Mesothelial cell of epicardium (in vitro differentiated cells): ENCODE data around the gene NKAPD1. TPM values are rescaled to one million over a fixed set of nuclear protein-coding genes. Genes with fewer than 3 reads are reported as not detected.

Experiments
- DNase-seq, 2 experiments: peaks; one replicate each; pipeline ENCODE4 v3.0.0; 2021; ENCODE audit warnings: low spot score in 2 of 2; ENCODE audit not compliant: unreplicated experiment in 2 of 2
- H3K27ac Mint-ChIP-seq: 2 replicates; pipeline ENCODE4 v1.8.0; 2021; ENCODE audit warnings: mixed read lengths
- H3K27me3 Mint-ChIP-seq: 2 replicates; pipeline ENCODE4 v1.8.0; 2021; ENCODE audit warnings: low read depth, mixed read lengths
- H3K36me3 Mint-ChIP-seq: 2 replicates; pipeline ENCODE4 v1.8.0; 2021; ENCODE audit warnings: mixed read lengths
- H3K4me1 Mint-ChIP-seq: 2 replicates; pipeline ENCODE4 v1.8.0; 2021; ENCODE audit warnings: mixed read lengths
- H3K4me3 Mint-ChIP-seq: 2 replicates; pipeline ENCODE4 v1.8.0; 2021; ENCODE audit warnings: mild to moderate bottlenecking, moderate library complexity, mixed read lengths
- H3K9me3 Mint-ChIP-seq: 2 replicates; pipeline ENCODE4 v1.8.0; 2021; ENCODE audit warnings: mixed read lengths
- total RNA-seq: library from RNA; stranded (reverse); gene quantifications from 3 replicates; pipeline ENCODE4 v1.2.1, GENCODE V29; 2021
- TF ChIP-seq, protein P1 (sequence below): fragments of 200-600 bp; sonication (generic); IDR thresholded peaks from one replicate; pipeline ENCODE4 v1.5.0; 2021; ENCODE audit warnings: antibody characterized with exemption; ENCODE audit not compliant: unreplicated experiment

NKAPD1 gene
- total RNA-seq, 1 donor from 2014 or later: 23.3 TPM

DNA sequence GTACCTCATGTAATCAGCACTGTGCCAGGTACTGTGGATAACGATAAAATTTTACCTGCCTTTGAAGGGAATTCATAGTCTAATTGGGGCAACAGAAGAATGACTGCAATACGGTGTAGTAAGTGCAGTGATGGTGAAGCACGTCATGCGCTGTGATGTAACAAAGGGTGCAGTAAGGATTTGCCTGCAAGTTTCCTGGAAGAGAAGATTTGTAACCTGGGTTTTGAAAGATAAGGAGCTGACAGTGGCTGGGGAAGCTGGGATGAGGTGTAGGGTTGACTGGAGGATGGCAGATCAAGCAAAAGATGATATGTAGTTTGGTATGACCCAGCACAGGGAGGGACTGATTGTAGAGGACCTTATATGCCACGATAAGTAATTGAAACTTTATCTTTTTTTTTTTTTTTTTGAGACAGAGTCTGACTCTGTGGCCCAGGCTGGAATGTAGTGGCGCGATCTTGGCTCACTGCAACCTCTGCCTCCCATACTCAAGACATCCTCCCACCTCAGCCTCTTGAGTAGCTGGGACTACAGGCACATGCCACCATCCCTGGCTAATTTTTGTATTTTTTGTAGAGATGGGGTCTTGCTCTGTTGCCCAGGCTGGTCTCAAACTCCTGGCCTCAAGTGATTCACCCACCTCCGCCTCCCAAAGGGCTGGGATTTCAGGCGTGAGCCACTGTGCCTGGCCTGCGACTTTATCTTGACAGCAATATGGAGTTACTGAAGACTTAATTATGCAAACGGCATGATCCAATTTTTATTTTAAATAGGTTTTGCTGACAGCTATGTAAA is 23.8 kb downstream of the NKAPD1 start:
- H3K9me3 Mint-ChIP-seq: no peaks in the 10 kb centered on the region
- no peak for DNase-seq
- TF ChIP-seq, protein P1, sequence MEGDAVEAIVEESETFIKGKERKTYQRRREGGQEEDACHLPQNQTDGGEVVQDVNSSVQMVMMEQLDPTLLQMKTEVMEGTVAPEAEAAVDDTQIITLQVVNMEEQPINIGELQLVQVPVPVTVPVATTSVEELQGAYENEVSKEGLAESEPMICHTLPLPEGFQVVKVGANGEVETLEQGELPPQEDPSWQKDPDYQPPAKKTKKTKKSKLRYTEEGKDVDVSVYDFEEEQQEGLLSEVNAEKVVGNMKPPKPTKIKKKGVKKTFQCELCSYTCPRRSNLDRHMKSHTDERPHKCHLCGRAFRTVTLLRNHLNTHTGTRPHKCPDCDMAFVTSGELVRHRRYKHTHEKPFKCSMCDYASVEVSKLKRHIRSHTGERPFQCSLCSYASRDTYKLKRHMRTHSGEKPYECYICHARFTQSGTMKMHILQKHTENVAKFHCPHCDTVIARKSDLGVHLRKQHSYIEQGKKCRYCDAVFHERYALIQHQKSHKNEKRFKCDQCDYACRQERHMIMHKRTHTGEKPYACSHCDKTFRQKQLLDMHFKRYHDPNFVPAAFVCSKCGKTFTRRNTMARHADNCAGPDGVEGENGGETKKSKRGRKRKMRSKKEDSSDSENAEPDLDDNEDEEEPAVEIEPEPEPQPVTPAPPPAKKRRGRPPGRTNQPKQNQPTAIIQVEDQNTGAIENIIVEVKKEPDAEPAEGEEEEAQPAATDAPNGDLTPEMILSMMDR: no peak
- H3K4me3 Mint-ChIP-seq: no peak overlapping the region
- H3K4me1 Mint-ChIP-seq: no peaks in the 10 kb centered on the region
- H3K27ac Mint-ChIP-seq: no peak overlapping the region
- no peaks in the 10 kb centered on the region for H3K27me3 Mint-ChIP-seq
- H3K36me3 Mint-ChIP-seq: peaks cover 17% of the 10 kb centered on the region

DNA sequence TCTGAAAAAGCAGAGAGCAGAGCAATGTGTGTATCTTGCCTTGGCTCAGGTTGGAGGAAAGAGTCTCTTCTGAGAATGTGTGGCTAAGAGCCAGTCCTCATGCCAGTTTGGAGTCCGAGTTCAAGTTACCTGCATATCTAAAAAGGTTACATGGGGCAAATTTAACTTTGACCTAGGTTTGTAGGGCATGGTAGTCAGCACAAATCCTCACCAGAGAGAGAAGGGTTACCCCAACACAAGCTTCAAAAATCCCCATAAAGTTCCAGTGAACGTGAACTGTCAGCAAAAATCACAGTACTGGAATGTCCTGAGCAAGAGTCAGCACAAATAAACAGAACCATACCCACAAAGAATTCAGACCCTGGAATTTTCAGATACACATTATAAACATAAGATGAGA is 26.4 kb downstream of the NKAPD1 start:
- H3K36me3 Mint-ChIP-seq: peaks cover 9% of the 10 kb centered on the region
- H3K4me3 Mint-ChIP-seq: no peak overlapping the region
- H3K9me3 Mint-ChIP-seq: no peaks in the 10 kb centered on the region
- H3K27ac Mint-ChIP-seq: no peak overlapping the region
- no peaks in the 10 kb centered on the region for H3K4me1 Mint-ChIP-seq
- H3K27me3 Mint-ChIP-seq: no peaks in the 10 kb centered on the region
- TF ChIP-seq, protein P1: no peak
- no peak for DNase-seq

DNA sequence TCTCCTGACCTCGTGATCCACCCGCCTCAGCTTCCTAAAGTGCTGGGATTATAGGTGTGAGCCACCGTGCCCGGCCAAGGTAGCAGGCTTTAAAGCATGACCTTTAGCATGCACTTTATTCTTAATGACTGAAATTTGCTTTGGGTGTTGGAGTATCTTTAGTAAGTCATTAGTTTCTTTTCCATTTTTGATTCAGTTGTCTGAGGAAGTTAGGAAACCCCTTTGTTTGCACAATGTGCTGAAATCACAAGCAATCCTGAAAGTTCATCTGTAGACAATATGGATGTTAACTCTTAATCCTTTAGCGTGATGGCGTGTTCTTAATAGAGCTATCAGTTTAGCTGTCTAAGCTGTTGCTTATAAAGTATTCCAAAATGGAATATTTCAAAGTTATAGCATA is 29.3 kb downstream of the NKAPD1 start:
- Mint-ChIP-seq H3K4me3 (no peak overlapping the region), H3K36me3 (peaks cover 2% of the 10 kb centered on the region), H3K27me3 (no peaks in the 10 kb centered on the region), H3K27ac (no peak overlapping the region), H3K4me1 (no peaks in the 10 kb centered on the region), H3K9me3 (no peaks in the 10 kb centered on the region)
- DNase-seq: no peak
- TF ChIP-seq, protein P1: no peak

DNA sequence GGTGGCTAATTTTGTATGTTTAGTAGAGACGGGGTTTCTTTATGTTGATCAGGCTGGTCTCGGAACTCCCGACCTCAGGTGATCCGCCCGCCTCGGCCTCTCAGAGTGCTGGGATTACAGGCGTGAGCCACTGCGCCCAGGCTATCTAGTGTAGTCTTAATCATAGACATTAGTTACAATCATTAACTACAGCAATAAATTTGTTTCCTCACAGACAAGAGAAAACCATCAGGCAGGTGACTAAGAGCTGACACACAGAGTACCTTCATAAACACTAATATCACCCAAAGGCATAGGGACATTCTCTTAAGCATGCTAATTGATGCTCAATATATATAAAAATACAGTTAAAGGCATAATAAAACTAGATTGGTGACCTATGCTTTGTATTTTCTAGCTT is 32.0 kb downstream of the NKAPD1 start:
- Mint-ChIP-seq H3K9me3 (peaks cover 9% of the 10 kb centered on the region), H3K4me3 (no peak overlapping the region), H3K27me3 (no peaks in the 10 kb centered on the region), H3K27ac (no peak overlapping the region), H3K36me3 (no peaks in the 10 kb centered on the region), H3K4me1 (no peaks in the 10 kb centered on the region)
- TF ChIP-seq, protein P1: no peak
- no peak for DNase-seq

DNA sequence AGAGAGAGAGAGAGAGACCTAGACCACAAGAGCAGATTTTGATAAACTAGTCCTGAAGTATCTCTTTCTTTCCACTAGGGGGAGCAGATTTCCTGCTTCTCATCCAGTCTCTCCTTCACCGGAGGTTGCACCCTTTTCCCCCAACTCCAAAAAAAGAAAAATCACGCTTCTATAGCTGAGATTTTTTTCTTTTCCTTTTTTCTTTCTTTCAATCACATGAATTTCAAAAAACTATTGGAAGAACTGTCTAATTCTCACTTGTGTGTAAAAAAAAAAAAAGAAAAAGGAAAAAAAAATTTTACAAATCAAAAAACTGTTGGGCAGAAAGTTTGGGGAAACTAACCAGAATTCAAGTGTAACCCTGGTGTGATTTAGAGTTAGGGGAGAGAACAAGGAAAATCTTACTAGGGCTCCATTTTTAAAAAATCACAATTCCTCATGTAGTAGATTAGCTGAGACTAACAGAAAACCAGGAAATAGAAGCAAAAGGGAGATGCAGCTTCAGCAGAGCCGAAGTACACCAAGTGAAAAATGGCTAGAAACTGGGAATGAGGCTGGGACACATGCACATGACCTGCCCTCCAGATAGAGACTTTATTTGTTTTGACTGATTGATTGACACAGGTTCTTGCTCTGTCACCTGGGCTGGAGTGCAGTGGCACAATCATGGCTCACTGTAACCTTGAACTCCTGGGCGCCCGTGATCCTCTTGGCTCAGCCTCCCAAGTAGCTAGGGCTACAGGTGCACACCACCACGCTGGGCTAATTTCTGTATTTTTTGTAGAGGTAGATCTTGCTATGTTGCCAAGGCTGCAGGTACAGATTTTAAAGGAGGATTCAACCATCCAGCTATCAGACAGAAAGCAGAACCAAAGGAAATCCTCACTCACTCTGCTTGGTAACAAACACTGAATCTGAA is 39.7 kb downstream of the NKAPD1 start:
- Mint-ChIP-seq H3K27me3 (no peaks in the 10 kb centered on the region), H3K36me3 (peaks cover 5% of the 10 kb centered on the region)
- no peak for DNase-seq

More for the DNA sequence above, 39.7 kb downstream of the NKAPD1 start:
- TF ChIP-seq, protein P1: peak; percentile 77
- H3K4me3 Mint-ChIP-seq: no peak overlapping the region
- no peak overlapping the region for H3K27ac Mint-ChIP-seq
- peaks cover 15% of the 10 kb centered on the region for H3K9me3 Mint-ChIP-seq
- H3K4me1 Mint-ChIP-seq: peaks cover 3% of the 10 kb centered on the region
